Measurements from ENCODE around the gene GAGE12H.
"Not testable (repeated sequence)": the region's sequence is repeated elsewhere in the genome, so short reads cannot be mapped to it uniquely, and the experiment has no call there.

Gene GAGE12H, protein sequence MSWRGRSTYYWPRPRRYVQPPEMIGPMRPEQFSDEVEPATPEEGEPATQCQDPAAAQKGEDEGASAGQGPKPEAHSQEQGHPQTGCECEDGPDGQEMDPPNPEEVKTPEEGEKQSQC

DNA sequence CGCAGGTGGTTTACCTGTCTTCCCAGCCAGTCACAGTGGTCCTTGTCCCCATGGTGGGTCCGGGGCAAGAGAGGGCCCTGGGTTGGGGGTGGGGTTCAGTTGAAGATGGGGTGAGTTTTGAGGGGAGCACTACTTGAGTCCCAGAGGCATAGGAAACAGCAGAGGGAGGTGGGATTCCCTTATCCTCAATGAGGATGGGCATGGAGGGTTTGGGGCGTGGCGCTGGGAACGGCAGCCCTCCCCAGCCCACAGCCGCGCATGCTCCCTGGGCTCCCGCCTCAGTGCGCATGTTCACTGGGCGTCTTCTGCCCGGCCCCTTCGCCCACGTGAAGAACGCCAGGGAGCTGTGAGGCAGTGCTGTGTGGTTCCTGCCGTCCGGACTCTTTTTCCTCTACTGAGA, at the start of gene GAGE12H:
GAGE12H (plus strand) TSS at position 301 of the 400 bp plus-strand sequence. CDS start 1,155 bp downstream, outside the sequence.
- DNase-seq (ENCODE audit: low read depth in 2 of 3, low spot score in 1 of 3) = not testable (repeated sequence)

DNA sequence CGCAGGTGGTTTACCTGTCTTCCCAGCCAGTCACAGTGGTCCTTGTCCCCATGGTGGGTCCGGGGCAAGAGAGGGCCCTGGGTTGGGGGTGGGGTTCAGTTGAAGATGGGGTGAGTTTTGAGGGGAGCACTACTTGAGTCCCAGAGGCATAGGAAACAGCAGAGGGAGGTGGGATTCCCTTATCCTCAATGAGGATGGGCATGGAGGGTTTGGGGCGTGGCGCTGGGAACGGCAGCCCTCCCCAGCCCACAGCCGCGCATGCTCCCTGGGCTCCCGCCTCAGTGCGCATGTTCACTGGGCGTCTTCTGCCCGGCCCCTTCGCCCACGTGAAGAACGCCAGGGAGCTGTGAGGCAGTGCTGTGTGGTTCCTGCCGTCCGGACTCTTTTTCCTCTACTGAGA, 47.9 kb upstream of the GAGE12H start, which contains the start of gene GAGE12C:
GAGE12C (plus strand) TSS at position 301 of the 400 bp plus-strand sequence. CDS start 1,155 bp downstream, outside the sequence.
- DNase-seq (ENCODE audit: low read depth in 2 of 3, low spot score in 1 of 3) = not testable (repeated sequence)

DNA sequence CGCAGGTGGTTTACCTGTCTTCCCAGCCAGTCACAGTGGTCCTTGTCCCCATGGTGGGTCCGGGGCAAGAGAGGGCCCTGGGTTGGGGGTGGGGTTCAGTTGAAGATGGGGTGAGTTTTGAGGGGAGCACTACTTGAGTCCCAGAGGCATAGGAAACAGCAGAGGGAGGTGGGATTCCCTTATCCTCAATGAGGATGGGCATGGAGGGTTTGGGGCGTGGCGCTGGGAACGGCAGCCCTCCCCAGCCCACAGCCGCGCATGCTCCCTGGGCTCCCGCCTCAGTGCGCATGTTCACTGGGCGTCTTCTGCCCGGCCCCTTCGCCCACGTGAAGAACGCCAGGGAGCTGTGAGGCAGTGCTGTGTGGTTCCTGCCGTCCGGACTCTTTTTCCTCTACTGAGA, 38.3 kb upstream of the GAGE12H start, which contains the start of gene GAGE12D:
GAGE12D (plus strand) TSS at position 301 of the 400 bp plus-strand sequence. CDS start 1,155 bp downstream, outside the sequence.
- DNase-seq (ENCODE audit: low read depth in 2 of 3, low spot score in 1 of 3) = not testable (repeated sequence)

DNA sequence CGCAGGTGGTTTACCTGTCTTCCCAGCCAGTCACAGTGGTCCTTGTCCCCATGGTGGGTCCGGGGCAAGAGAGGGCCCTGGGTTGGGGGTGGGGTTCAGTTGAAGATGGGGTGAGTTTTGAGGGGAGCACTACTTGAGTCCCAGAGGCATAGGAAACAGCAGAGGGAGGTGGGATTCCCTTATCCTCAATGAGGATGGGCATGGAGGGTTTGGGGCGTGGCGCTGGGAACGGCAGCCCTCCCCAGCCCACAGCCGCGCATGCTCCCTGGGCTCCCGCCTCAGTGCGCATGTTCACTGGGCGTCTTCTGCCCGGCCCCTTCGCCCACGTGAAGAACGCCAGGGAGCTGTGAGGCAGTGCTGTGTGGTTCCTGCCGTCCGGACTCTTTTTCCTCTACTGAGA, 28.8 kb upstream of the GAGE12H start, which contains the start of gene GAGE12E:
GAGE12E (plus strand) TSS at position 301 of the 400 bp plus-strand sequence. CDS start 1,155 bp downstream, outside the sequence.
- DNase-seq (ENCODE audit: low read depth in 2 of 3, low spot score in 1 of 3) = not testable (repeated sequence)

DNA sequence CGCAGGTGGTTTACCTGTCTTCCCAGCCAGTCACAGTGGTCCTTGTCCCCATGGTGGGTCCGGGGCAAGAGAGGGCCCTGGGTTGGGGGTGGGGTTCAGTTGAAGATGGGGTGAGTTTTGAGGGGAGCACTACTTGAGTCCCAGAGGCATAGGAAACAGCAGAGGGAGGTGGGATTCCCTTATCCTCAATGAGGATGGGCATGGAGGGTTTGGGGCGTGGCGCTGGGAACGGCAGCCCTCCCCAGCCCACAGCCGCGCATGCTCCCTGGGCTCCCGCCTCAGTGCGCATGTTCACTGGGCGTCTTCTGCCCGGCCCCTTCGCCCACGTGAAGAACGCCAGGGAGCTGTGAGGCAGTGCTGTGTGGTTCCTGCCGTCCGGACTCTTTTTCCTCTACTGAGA, 19.2 kb upstream of the GAGE12H start, which contains the start of gene GAGE12F:
GAGE12F (plus strand) TSS at position 301 of the 400 bp plus-strand sequence. CDS start 1,155 bp downstream, outside the sequence.
- not testable (repeated sequence) for DNase-seq (ENCODE audit: low read depth in 2 of 3, low spot score in 1 of 3)

DNA sequence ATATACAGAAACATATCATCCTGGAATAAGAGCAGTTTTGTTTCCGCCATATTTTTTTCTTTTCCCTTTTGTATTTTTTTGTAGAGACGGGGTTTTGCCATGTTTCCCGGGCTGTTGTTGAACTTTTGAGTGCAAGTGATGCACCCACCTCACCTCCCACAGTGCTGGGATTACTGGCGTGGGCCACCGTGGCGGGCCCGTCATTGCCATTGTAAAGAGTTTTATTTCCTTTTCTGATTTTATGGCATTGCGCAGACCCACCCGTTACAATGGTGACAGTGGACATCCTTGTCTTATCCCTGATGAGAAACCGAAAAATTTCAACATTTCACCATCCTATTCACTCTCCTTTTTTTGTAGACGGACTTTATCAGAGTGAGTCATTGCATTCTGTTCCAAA, 11.0 kb upstream of the GAGE12H start:
- not testable (repeated sequence) for DNase-seq (ENCODE audit: low read depth in 2 of 3, low spot score in 1 of 3)

DNA sequence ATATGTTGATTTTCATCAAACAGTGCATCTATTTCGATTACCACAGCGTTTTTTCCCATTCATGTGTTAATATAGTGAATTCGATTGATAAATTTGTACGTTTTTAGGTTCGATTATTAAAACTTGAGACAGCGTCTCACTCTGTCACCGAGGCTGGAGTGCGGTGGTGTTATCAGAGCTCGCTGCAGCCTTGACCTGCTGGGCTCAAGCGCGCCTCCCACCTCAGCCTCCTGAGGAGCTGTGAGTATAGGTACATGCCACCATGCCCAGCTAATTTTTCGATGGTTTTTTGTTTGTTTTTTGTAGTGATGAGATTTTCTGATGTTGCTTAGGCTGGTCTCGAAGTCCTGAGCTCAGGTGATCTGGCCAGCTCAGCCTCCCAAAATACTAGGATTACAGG, 10.6 kb upstream of the GAGE12H start:
- not testable (repeated sequence) for DNase-seq (ENCODE audit: low read depth in 2 of 3, low spot score in 1 of 3)

DNA sequence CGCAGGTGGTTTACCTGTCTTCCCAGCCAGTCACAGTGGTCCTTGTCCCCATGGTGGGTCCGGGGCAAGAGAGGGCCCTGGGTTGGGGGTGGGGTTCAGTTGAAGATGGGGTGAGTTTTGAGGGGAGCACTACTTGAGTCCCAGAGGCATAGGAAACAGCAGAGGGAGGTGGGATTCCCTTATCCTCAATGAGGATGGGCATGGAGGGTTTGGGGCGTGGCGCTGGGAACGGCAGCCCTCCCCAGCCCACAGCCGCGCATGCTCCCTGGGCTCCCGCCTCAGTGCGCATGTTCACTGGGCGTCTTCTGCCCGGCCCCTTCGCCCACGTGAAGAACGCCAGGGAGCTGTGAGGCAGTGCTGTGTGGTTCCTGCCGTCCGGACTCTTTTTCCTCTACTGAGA, 9.6 kb upstream of the GAGE12H start, which contains the start of gene GAGE12G:
GAGE12G (plus strand) TSS at position 301 of the 400 bp plus-strand sequence. CDS start 1,155 bp downstream, outside the sequence.
- DNase-seq (ENCODE audit: low read depth in 2 of 3, low spot score in 1 of 3) = not testable (repeated sequence)

DNA sequence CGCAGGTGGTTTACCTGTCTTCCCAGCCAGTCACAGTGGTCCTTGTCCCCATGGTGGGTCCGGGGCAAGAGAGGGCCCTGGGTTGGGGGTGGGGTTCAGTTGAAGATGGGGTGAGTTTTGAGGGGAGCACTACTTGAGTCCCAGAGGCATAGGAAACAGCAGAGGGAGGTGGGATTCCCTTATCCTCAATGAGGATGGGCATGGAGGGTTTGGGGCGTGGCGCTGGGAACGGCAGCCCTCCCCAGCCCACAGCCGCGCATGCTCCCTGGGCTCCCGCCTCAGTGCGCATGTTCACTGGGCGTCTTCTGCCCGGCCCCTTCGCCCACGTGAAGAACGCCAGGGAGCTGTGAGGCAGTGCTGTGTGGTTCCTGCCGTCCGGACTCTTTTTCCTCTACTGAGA, 9.4 kb downstream of the GAGE12H start, which contains the start of gene GAGE2A:
GAGE2A (plus strand) TSS at position 301 of the 400 bp plus-strand sequence. CDS start 1,155 bp downstream, outside the sequence.
- not testable (repeated sequence) for DNase-seq (ENCODE audit: low read depth in 2 of 3, low spot score in 1 of 3)

DNA sequence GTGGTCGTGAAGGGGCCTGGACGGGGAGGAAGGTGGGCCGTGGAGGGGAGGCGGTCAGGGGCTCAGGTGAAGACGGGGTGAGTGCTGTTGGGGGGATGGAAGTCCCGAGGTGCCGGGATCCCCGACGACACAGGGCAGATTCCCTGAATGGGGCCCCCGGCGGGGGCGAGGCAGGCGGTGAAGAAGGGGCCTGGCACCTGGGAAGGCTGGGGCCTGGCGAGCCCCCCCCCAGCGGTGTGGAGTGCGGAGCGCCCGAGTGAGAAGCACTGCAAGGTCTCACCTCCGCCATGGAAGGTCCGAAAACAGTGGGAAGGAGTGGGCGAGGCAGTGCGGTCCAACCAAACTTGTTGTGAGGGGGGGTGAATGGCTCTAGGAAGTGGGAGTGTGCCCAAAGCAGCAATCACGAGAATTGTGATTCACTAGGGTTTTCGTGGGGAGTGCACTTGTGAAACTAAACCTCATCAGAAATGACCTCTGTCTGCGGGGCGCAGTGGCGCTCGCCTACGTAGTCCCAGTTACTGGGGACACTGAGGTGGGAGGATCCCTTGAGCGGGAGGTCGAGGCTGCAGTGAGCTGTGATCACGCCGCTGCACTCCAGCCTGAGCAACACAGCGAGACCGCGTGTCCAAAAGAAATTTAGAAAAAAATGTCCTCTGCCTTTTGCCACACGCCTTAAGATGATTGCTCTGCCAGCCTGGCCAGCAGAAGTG, 10.2 kb downstream of the GAGE12H start:
- DNase-seq (ENCODE audit: low read depth in 2 of 3, low spot score in 1 of 3) = not testable (repeated sequence)

DNA sequence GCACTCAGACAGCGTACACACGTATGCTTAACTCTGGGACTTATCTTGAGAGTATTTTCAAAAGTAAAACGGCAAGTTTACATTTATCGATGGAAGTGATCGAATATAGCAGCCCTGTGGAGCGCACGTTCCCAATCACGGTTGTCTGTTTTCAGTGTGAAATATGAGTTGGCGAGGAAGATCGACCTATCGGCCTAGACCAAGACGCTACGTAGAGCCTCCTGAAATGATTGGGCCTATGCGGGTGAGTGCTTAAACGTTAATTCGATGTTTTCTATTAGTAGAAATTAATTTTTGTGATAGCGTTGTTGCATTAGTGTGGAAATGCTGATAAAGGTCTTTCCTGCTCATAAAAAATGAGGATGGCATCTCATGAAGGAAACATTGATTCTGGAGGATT, 10.7 kb downstream of the GAGE12H start:
- not testable (repeated sequence) for DNase-seq (ENCODE audit: low read depth in 2 of 3, low spot score in 1 of 3)

DNA sequence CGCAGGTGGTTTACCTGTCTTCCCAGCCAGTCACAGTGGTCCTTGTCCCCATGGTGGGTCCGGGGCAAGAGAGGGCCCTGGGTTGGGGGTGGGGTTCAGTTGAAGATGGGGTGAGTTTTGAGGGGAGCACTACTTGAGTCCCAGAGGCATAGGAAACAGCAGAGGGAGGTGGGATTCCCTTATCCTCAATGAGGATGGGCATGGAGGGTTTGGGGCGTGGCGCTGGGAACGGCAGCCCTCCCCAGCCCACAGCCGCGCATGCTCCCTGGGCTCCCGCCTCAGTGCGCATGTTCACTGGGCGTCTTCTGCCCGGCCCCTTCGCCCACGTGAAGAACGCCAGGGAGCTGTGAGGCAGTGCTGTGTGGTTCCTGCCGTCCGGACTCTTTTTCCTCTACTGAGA, 19.0 kb downstream of the GAGE12H start, which contains the start of gene GAGE1:
GAGE1 (plus strand) TSS at position 301 of the 400 bp plus-strand sequence. CDS start 1,155 bp downstream, outside the sequence.
- not testable (repeated sequence) for DNase-seq (ENCODE audit: low read depth in 2 of 3, low spot score in 1 of 3)

DNA sequence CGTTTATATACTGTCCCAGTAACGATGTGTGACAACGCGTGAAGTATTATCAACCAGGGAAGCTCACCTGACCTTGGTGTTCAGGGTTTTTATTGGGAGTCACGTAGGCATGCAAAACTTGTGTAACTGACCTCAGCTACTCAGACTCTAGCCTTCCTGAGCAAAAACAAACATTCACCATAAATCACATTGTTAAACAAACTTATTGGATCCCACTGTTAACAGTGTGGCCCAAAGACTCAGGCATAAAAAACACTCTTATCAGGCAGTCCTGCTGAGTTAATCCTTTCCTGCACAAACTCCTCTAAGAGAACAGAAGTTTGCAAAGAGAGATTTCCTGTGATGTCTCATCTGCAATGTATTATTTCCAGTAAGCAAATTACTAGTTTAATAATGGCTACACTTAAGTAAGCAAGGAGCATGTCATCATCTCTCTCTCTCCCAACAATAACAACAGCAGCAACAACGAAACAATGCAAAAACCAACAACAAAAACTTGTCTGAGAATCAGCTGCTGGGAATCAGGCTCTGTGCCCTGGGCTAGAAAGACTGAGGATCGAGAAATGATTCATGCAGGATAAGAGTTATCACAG, 31.1 kb downstream of the GAGE12H start:
- DNase-seq (ENCODE audit: low read depth in 2 of 3, low spot score in 1 of 3) = no peak

DNA sequence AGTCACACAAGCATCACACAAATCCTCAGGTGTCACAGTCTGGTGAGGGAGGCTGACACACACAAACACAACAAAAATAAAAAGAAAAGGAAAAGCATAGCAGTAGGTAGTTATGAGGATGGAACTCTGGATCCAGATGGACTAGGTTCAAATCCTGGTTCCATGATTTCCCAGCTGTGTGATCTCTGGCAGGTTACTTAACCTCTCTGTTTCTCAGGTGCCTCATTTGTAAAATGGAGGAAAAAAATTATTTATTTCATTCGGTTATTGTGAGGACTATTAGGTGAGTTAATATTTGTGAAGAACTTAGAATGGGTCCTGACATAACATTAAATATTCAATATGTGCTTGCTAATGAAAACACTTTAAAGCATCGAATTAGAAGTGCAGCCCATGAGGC, 38.8 kb downstream of the GAGE12H start:
- DNase-seq (ENCODE audit: low read depth in 2 of 3, low spot score in 1 of 3) = no peak

DNA sequence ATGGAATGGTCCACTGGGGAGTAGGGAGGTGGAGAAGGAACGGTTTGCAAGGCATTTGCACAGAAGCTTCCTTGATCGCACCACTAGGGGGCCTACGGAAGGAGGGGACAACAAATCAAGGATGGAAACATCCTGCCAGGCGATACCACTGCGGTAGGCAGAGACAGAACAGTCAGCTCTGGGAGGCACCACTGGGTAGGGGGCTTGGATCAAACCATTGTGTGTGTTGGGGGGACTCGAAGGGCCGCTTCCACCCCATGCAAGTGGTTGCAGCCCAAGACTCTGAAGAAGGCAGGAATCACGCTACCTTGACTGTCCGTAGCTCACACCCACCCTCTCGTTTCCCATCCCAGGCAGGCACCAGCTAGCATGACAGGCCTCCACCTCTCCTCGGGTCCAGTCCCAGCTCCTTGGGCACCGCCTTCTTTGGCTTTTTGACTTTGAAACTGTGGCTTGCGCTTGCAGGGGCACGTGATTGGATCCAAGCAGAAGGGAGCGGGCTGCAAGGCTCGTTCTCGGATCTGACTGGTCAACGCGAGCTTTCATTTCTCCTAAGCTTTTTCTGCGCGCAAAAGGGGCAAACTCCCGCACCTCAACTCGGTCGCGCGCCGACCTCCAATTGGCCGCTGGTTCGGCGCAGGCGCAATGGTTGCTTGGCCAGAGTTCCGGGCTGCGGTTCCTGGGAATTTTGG, 47.5 kb downstream of the GAGE12H start:
- peak; percentile 2 to 33 (median 22) for DNase-seq (ENCODE audit: low read depth in 2 of 3, low spot score in 1 of 3)

Data from stimulated activated CD4-positive, alpha-beta T cell treated with anti-CD3 and anti-CD28 coated beads, Interleukin-12 subunit alpha, Interleukin-12 subunit beta, amount 100 ng/mL, for 48 hours (primary cell).